OCI-LY1 (cell line): ENCODE measurements around the gene GLYATL3.

ENCODE experiments used
- H2AFZ ChIP-seq: fragments of 200-600 bp; sonication (generic), shearing (Covaris generic); 2 replicates; pipeline ENCODE4 v1.6.0; 2014; ENCODE audit warnings: antibody characterized with exemption, mild to moderate bottlenecking, low read length
- H3F3A ChIP-seq: fragments of 200-600 bp; sonication (generic), shearing (Covaris generic); 2 replicates; pipeline ENCODE4 v1.6.0; 2014; ENCODE audit warnings: mild to moderate bottlenecking, antibody characterized with exemption, low read length, moderate library complexity; ENCODE audit not compliant: insufficient read depth
- H3K27ac ChIP-seq: fragments of 200-600 bp; sonication (generic); 2 replicates; pipeline ENCODE4 v1.5.1; 2014; ENCODE audit warnings: low read length, mixed run types, mild to moderate bottlenecking, low read depth; ENCODE audit not compliant: poor library complexity, severe bottlenecking
- H3K27me3 ChIP-seq: fragments of 200-600 bp; sonication (generic); 2 replicates; pipeline ENCODE4 v1.6.0; 2014; ENCODE audit warnings: antibody characterized with exemption, mild to moderate bottlenecking, low read length, moderate library complexity; ENCODE audit not compliant: insufficient read depth
- H3K36me3 ChIP-seq: fragments of 200-600 bp; sonication (generic); 2 replicates; pipeline ENCODE4 v1.6.1; 2014; ENCODE audit warnings: mild to moderate bottlenecking, antibody characterized with exemption, low read length, moderate library complexity, mixed read lengths; ENCODE audit not compliant: insufficient read depth
- H3K4me1 ChIP-seq: fragments of 200-600 bp; sonication (generic); 2 replicates; pipeline ENCODE4 v1.5.1; 2014; ENCODE audit warnings: mild to moderate bottlenecking, low read length, moderate library complexity; ENCODE audit not compliant: insufficient read depth, severe bottlenecking
- H3K4me2 ChIP-seq: fragments of 200-600 bp; sonication (generic), shearing (Covaris generic); 2 replicates; pipeline ENCODE4 v1.6.1; 2014; ENCODE audit warnings: low read length
- H3K4me3 ChIP-seq: fragments of 200-600 bp; sonication (generic); 2 replicates; pipeline ENCODE4 v1.5.1; 2014; ENCODE audit warnings: low read length, low read depth, mild to moderate bottlenecking, mixed read lengths; ENCODE audit not compliant: poor library complexity, severe bottlenecking
- H3K79me2 ChIP-seq: fragments of 200-600 bp; shearing (Covaris generic); 2 replicates; pipeline ENCODE4 v1.6.1; 2016; ENCODE audit warnings: mixed run types, low read length, mixed read lengths; ENCODE audit not compliant: insufficient read depth
- H3K9ac ChIP-seq: fragments of 200-600 bp; sonication (generic), shearing (Covaris generic); 2 replicates; pipeline ENCODE4 v1.6.1; 2014; ENCODE audit warnings: mild to moderate bottlenecking, low read length, mixed read lengths
- H3K9me2 ChIP-seq: fragments of 200-600 bp; sonication (generic), shearing (Covaris generic); 2 replicates; pipeline ENCODE4 v1.6.1; 2014; ENCODE audit warnings: low read depth, mild to moderate bottlenecking, low read length, mixed read lengths
- H3K9me3 ChIP-seq: fragments of 200-600 bp; shearing (Covaris generic); 2 replicates; pipeline ENCODE4 v1.6.1; 2014; ENCODE audit warnings: low read length, mixed read lengths
- H4K20me1 ChIP-seq: fragments of 200-600 bp; sonication (generic), shearing (Covaris generic); 2 replicates; pipeline ENCODE4 v1.6.0; 2016; ENCODE audit warnings: mild to moderate bottlenecking, low read length; ENCODE audit not compliant: insufficient read depth
- EZH2 ChIP-seq: fragments of 200-600 bp; sonication (generic), shearing (Covaris generic); IDR thresholded peaks from 2 replicates; pipeline ENCODE4 v1.8.0; 2017; ENCODE audit warnings: borderline replicate concordance, mixed run types, mild to moderate bottlenecking, antibody characterized with exemption, low read length, moderate library complexity, mixed read lengths
- TF ChIP-seq, protein P1 (sequence below): fragments of 200-600 bp; sonication (generic), shearing (Covaris generic); IDR thresholded peaks from 2 replicates; pipeline ENCODE4 v1.5.1; 2017; ENCODE audit warnings: mild to moderate bottlenecking, antibody characterized with exemption, low read length, moderate library complexity, mixed read lengths

GLYATL3 gene

GRCh38 chr6:49551078-49551865 lies 51.5 kb downstream of the GLYATL3 start:
- no peaks in the 10 kb centered on the region for H3K9me2 ChIP-seq
- TF ChIP-seq, protein P1, sequence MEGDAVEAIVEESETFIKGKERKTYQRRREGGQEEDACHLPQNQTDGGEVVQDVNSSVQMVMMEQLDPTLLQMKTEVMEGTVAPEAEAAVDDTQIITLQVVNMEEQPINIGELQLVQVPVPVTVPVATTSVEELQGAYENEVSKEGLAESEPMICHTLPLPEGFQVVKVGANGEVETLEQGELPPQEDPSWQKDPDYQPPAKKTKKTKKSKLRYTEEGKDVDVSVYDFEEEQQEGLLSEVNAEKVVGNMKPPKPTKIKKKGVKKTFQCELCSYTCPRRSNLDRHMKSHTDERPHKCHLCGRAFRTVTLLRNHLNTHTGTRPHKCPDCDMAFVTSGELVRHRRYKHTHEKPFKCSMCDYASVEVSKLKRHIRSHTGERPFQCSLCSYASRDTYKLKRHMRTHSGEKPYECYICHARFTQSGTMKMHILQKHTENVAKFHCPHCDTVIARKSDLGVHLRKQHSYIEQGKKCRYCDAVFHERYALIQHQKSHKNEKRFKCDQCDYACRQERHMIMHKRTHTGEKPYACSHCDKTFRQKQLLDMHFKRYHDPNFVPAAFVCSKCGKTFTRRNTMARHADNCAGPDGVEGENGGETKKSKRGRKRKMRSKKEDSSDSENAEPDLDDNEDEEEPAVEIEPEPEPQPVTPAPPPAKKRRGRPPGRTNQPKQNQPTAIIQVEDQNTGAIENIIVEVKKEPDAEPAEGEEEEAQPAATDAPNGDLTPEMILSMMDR, result no peak
- no peak for TF ChIP-seq EZH2
- no peak overlapping the region for H3K4me2 ChIP-seq
- H3F3A ChIP-seq, result no peaks in the 10 kb centered on the region
- no peak overlapping the region for H2AFZ ChIP-seq
- no peaks in the 10 kb centered on the region for H3K79me2 ChIP-seq
- no peaks in the 10 kb centered on the region for H4K20me1 ChIP-seq
- H3K4me3 ChIP-seq, result no peak overlapping the region
- H3K4me1 ChIP-seq, result no peaks in the 10 kb centered on the region
- no peaks in the 10 kb centered on the region for H3K9me3 ChIP-seq
- H3K36me3 ChIP-seq, result no peaks in the 10 kb centered on the region
- H3K9ac ChIP-seq, result no peak overlapping the region
- H3K27ac ChIP-seq, result no peak overlapping the region
- no peaks in the 10 kb centered on the region for H3K27me3 ChIP-seq

GRCh38 chr6:49551866-49552129 lies 52.1 kb downstream of the GLYATL3 start:
- H3K9ac ChIP-seq, result no peak overlapping the region
- no peak overlapping the region for H3K4me2 ChIP-seq
- H3F3A ChIP-seq, result no peaks in the 10 kb centered on the region
- TF ChIP-seq, protein P1, result no peak
- TF ChIP-seq EZH2, result no peak
- no peaks in the 10 kb centered on the region for H3K4me1 ChIP-seq
- H3K9me2 ChIP-seq, result no peaks in the 10 kb centered on the region
- H3K27me3 ChIP-seq, result no peaks in the 10 kb centered on the region
- no peaks in the 10 kb centered on the region for H3K36me3 ChIP-seq
- no peaks in the 10 kb centered on the region for H3K9me3 ChIP-seq
- no peaks in the 10 kb centered on the region for H4K20me1 ChIP-seq
- H3K27ac ChIP-seq, result no peak overlapping the region
- no peaks in the 10 kb centered on the region for H3K79me2 ChIP-seq
- no peak overlapping the region for H3K4me3 ChIP-seq
- H2AFZ ChIP-seq, result no peak overlapping the region

DNA sequence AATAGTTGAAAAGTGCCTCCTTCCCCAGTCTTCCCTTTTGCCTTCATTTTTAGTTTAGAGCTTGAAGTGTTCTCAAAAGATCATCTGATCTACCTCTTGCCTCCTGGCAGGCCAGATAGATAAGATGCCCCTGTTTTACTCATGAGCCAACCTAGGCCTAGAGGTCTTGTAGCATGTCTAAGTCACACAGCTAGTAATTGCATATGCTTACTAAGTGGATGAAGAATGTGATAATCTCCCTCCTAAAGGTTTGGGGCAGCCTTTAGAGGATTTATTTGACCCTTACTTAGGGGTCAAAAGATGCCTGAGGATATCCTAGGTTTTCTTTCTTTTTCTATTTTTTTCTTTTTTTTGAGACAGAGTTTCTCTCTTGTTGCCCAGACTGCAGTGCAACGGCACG lies 52.9 kb downstream of the GLYATL3 start:
- TF ChIP-seq, protein P1, result no peak
- TF ChIP-seq EZH2, result no peak

More for the DNA sequence above, 52.9 kb downstream of the GLYATL3 start:
- no peaks in the 10 kb centered on the region for H3K4me1 ChIP-seq
- no peaks in the 10 kb centered on the region for H3K9me3 ChIP-seq
- no peaks in the 10 kb centered on the region for H3K36me3 ChIP-seq
- no peak overlapping the region for H3K27ac ChIP-seq
- no peak overlapping the region for H3K4me3 ChIP-seq
- no peaks in the 10 kb centered on the region for H3K9me2 ChIP-seq
- H3K4me2 ChIP-seq, result no peak overlapping the region
- no peaks in the 10 kb centered on the region for H3K79me2 ChIP-seq
- no peaks in the 10 kb centered on the region for H4K20me1 ChIP-seq
- H3K9ac ChIP-seq, result no peak overlapping the region
- H3K27me3 ChIP-seq, result no peaks in the 10 kb centered on the region
- H3F3A ChIP-seq, result no peaks in the 10 kb centered on the region
- H2AFZ ChIP-seq, result no peak overlapping the region
